GM21529 (cell line): ENCODE results near the gene MAN1C1.
A peak's percentile ranks its signal among the peaks of the same experiment; 100 is the strongest.
"Not testable (repeated sequence)": the region's sequence is repeated elsewhere in the genome, so short reads cannot be mapped to it uniquely, and the experiment has no call there.

ENCODE experiments used
- ATAC-seq: cut with Tn5 transposase; IDR thresholded peaks from one replicate; pipeline ENCODE4 v1.9.1; 2021; ENCODE audit not compliant: unreplicated experiment

Gene MAN1C1

DNA sequence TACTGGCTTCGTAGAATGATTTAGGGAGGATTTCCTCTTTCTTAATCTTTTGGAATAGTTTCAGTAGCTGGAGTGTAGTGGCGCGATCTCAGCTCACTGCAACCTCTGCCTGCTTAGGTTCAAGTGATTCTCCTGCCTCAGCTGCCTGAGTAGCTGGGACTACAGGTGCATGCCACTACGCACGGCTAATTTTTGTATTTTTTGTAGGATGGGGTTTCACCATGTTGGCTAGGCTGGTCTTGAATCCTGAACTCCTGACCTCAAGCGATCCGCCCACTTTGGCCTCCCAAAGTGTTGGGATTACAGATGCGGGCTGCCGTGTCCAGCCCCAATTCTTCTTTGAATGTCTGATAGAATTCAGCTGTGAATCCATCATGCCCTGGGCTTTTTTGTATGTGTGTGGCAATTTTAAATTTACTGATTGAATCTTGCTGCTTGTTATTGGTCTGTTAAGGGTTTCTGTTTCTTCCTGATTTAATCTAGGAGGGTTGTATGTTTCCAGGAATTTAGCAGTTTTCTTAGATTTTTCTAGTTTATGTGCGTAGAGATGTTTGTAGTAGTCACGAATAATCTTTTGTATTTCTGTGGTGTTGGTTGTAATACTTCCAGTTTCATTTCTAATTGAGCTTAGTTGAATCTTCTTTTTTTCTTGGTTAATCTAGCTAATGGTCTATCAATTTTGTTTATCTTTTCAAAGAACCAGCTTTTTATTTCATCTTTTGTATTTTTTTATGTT is 15.3 kb downstream of the MAN1C1 start:
- no peak for ATAC-seq

DNA sequence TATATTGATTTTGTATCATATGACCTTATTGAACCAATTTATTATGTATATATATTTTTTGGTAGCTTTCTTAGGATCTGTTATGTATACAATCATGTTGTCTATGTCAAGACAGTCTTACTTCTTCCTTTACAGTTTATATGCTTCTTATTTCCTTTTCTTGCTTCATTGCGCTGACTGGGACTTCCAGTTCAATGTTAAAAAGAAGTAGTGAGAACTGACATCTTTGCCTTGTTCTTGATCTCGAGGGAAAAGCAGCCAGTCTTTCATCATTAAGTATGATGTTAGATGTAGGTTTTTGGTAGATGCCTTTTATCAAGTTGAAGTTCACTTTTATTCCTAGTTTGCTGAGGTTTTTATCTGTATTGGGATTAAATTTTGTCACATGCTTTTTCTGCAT is 17.5 kb downstream of the MAN1C1 start:
- no peak for ATAC-seq

DNA sequence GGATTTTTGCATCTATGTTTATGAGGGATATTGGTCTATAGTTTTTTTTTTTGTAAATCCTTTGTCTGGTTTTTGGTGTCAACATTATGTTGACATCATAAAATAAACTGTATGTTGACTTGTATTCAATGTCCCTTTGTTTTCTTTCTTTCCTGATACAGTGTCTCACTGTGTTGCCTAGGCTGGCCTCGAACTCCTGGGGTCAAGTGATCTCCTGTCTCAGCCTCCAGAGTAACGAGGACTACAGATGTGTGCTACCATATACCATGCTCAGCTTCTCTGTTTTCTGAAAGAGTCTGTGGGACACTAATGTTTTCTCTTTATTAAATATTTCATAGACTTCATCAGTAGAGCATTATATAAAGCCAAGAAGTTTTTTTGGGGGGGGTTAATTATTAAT is 18.3 kb downstream of the MAN1C1 start:
- no peak for ATAC-seq

DNA sequence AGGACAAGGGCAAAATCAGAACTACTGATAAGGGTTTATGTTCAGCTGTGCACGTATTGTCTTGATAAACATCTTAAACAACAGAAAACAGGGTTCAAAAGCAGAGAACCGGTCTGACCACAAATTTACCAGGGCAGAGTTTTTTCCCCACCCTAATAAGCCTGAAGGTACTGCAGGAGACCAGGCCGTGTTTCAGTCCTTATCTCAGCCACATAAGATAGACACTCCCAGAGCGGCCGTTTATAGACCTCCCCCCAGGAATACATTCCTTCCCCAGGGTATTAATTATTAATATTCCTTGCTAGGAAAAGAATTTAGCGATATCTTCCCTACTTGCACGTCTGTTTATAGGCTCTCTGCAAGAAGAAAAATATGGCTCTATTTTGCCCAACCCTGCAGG is 19.6 kb downstream of the MAN1C1 start:
- not testable (repeated sequence) for ATAC-seq

DNA sequence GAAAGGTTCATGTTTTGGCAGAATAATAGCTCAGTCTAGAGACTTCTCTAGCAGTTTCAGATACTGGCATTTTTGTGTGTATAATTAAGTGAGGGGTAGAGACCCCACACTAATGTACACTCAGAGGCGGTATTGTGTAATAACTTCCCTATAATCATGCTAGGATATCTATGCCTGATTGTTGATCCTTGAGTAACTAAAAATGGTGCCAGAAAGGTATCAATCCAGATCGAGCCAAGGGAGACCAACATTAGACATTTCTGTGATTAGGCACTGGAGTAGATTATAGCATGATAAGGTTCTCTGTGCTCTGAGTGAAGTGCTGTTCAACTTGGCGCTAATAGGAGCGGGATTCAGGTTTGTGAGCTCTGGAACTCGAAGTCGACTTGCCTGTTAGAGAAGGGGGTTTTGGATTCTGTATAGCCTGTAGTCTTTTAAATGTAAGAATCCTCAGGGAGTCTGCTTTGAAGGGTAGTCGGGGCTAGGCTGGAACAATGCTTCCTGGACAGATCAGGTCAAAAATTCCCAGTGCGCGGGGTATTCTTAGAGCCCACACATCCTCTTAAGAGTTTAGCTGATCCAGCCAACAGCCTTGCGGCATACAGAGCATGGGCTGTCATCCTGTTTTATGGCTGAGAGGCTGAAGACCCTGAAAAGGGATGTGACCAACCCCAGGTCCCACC is 24.2 kb downstream of the MAN1C1 start:
- no peak for ATAC-seq

DNA sequence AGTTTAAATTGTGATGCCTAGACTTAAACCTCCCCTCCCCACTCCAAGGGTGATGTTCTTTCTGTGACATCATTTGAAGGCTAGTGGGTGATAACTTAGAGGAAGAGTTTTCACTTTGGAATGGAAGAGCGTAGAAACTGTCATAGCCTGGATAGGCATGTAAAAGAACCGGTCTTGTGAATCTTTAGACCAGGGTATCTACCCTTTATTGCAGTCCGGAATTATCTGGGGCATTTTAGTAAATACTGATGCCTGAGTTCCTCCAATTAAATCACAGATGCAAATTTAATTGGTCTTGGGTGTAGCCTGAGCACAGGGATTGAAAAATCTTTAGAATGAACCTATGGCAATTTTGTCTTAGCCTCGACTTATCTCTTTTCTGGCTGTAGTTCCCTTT is 24.7 kb downstream of the MAN1C1 start:
- ATAC-seq, result no peak

DNA sequence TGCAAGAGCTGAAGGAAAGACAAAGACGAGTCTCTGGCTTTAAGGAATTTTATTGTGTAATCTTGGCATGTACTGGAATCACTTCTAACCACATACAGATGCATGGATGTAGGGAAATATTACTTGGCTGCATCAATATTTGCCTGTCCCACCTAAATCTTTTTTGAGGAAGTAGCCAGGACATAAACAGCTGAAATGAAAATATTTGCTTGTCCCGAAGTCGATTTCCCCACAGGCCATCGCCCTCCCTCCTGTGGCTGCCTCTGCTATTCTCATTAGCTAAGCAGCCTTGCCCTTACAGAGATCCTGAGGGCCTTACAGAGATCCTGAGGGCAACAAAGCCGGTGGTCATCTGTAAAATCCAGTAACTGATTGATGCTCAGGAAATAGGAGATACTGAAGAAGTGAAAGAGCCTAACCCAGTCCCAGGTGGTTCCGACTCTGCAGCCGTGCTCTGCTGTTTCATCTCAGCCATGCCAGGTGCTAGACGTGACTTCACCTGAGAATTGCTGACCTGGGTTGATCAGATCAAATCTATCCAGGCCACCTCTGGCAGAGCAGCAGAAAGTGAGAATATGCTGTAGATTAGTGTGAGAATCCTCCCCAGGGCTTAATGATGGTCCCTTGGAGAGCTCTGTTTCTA is 25.5 kb downstream of the MAN1C1 start:
- ATAC-seq, result no peak

DNA sequence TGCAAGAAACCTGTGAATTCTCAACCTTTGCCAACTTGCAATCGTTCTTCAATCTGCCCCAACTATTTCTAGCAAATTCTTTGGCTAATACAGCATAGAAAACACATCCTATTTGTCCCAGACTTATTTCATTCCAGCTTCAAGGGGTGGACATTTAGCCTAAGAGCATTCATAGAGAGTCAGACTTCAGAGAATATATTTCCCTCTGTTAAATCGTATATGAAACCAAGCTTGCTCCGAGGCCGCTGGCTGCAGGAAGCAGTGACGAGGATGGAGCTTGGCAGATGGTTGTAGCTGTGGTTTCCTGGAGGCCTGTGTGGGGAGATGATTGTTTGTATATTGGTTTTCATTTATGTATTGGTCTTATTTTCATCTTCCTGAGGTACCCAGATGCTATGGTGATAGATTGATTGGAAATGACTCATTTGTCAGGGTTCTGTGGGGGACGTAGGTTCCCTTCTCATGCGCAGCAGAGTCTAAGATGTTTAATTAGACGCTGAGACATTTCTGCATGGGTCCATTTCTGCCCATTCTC is 26.1 kb downstream of the MAN1C1 start:
- ATAC-seq, result peak; percentile 52

DNA sequence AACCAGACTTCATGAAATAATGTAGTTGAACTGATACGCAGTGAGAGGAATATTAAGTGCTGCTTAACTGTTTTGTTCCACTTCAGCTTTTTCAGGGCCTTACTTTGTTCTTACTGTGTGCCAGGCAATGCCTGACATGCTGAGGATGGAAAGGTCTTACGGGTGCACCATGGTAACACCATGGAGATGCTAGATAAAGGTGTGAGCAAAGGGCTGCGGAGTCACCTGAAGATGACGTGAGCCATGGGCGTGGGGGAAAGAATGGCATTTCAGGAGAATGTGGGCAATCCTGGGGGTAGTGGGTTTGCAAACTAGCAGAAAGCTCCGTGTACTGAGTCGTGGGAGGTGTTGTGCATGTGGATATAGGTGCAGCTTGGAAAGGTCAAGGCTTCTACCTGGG is 27.3 kb downstream of the MAN1C1 start:
- ATAC-seq, result no peak

DNA sequence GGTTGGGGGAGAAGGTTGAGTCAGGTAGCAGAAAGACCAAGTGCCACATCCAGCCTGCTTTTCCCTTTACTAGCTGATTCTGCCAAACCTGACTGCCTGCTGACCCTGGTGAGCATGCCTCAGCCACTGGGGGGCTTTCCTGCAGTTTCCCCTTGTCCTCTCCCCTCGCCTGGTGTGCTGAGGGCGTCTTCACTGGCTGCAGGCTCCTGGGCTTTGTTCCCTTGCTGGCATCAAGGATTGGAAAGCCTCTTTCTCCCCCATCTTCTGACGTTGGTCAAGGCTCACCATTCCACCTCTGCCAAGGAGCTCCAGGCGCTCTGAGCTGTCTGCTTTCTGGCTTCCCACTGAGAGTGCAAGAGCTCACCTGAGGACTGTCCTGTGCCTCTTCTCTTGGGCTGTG is 28.4 kb downstream of the MAN1C1 start:
- no peak for ATAC-seq

DNA sequence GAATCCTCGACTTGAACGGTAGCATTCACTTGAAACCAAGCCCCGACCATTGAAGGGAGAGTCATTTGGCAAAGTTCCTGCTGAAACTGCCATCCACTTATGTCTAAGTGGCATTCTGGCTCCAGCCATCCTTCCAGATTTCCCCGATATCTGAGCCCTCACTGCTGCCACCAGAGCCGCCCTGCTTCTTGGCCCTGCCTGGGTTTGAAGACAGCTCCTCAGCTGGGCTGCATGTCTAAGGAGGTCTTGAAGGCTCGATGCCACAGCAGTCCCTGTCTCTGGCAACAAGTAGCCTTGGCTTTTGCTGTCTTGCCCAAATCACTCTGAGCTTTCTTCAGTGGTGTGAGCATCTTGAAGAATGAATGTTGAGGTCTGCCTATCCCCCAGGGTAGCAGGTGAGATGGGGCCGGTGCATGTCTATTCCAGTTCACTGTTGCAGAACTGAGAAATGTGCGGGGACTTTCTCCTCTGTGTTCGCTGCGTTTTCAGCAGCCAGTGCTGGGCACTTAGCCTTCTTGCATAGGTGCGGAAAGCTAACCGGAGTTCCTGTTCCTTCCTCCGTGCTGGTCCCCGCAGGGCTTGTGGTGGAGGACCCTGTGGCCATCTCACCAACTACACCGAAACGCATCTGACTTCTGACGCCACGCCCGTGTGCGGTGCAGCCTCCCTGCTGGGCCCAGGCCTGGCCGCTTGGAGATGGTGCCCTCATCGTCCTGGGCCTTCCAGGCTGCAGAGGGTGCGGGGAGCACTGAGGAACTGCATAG is 29.2 kb downstream of the MAN1C1 start:
- no peak for ATAC-seq

DNA sequence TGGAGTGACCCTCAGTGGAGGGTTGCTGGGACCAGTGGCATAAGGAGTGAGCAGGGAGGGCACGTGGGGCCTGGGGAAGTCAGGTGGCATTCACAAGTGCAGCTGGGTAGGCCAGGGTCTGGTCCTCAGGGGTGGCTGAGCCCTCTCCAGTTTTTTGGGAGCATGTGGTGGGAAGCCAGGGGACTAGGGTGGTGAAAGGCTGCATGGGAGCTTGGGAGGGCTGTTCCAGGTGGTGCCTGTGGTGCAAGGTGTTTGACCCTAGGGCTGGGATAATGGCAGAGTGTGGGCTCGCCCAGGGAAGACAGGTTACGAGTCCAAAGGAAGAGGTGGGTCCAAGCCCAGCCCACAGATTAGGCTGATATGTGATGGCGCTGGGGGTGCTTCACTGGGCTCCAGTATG is 30.5 kb downstream of the MAN1C1 start:
- ATAC-seq, result no peak

DNA sequence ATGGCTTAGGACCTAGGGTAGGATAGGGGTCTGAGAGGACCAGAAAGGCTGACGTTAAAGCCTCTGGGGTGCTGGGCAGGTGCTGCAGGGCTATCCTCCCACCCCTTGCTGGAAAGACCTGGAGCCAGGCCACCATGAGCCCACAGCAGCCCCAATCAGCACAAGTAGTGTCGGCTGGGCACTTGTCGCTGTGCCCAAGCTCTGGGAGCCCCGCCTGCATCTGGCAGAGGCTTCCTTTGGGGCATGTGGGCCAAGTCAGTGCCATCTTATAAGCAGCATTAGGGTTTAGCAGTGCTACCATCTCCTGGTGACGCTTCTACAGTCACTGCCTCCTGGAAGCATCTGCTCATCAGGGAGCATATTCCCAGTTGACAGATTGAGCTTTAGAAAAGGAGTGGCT is 31.3 kb downstream of the MAN1C1 start:
- ATAC-seq, result no peak

DNA sequence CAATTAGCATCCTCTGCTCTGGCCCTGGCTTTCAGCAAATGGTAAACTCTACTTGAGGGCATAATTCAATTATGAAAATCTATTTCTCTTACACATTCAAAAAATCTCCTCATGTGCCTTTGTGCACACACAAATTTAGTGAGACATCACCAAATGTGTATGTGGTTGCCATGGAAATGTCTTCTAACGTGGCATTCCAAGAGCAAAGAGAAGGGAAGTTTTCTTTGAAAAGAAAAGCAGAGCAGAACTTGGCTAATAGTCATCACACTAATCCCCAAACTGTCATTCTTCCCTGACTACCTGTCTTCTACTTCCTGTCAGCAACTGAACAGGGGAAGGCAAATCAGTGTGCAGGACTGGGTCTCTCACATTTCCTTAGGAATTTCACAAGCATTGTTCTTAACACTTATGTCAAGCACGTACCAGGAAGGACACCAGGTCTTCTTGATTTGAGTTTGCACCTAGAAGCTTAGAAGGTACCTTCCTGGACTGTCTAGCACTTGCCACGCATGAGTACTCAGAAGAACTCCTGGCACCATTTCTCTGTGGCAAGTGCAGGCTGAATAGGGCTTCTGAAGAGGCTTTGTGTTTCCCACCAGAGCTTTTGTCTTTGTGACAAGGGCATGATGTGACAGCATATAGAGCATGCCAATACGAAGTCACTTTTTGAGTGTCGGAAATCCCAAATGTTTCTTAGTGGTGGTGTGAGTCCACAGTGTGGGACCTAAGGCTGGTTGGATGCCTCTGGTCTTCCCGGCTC is 32.3 kb downstream of the MAN1C1 start:
- ATAC-seq, result no peak

DNA sequence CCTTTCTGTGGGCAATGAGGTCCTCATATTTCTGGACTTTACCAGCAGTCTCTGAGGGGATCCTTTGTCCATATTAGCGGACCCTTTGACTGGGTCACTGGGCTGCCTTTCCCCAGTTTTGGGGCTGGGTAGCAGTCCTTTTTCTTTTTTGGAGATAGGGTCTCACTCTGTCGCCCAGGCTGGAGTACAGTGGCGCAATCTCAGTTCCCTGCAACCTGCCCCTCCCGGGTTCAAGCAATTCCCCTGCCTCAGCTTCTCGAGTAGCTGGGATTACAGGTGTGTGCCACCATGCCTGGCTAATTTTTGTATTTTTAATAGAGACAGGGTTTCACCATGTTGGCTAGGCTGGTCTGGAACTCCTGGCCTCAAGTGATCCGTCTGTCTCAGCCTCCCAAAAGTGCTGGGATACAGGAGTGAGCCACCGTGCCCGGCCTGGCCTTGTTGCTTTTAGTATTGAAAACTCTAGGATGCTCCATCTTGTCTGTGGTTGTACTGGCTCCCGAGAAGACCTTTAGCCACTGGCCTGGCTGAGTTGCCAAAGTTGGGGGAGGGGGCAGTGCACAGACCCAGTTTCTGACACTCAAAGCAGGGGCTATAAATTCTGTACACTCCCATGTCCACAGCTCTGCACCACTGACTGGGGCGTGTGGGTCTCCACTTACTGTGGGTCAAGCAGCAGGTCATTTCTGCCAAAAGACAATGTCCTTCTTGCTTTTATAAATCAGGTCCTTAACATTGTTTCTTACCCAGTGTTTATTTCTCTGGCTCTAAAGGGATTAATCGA is 33.1 kb downstream of the MAN1C1 start:
- ATAC-seq, result no peak

DNA sequence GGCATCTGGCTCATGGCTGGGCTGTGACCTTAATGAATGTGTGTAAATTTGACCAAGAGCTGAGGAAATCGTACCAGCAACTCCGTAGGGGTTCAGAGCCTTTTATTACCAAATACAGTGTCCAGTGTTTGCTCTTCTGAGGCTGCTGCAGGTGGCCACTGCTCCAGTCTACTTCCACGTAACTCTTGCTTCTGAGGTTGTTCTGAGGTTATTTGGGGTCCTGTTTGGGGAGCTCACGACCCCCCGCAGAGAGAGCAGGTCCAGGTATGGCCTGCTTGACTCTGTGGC is 33.6 kb downstream of the MAN1C1 start:
- no peak for ATAC-seq

DNA sequence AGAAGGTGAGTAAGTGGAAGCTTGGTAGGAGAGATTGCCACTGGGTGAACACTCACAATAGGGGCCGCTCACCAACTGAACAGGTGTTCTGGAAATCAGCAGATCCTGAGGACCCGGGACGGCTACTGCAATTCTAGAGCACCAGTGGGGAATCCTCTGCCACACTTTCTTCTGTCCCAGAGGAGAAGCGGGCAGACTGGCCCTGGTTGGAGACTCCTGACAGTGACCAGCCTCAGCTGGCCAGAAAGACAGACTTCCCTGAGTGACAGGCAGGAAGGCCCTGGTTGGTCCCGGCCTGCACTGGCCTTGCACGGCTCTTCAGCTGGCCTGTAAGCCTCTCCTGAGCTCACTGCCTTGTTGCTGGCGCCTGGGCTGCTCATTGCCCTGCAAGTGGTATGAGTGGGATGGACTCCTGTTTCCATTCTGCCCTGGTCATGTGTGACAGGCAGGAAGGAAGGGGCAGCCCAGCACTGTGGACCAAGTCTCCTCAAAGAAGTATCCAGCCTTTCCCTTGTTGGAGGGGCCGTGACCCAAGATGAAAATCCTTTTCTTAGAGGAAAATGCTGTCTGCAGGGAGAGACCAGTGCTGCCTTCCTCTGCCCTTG is 34.5 kb downstream of the MAN1C1 start:
- ATAC-seq, result no peak

DNA sequence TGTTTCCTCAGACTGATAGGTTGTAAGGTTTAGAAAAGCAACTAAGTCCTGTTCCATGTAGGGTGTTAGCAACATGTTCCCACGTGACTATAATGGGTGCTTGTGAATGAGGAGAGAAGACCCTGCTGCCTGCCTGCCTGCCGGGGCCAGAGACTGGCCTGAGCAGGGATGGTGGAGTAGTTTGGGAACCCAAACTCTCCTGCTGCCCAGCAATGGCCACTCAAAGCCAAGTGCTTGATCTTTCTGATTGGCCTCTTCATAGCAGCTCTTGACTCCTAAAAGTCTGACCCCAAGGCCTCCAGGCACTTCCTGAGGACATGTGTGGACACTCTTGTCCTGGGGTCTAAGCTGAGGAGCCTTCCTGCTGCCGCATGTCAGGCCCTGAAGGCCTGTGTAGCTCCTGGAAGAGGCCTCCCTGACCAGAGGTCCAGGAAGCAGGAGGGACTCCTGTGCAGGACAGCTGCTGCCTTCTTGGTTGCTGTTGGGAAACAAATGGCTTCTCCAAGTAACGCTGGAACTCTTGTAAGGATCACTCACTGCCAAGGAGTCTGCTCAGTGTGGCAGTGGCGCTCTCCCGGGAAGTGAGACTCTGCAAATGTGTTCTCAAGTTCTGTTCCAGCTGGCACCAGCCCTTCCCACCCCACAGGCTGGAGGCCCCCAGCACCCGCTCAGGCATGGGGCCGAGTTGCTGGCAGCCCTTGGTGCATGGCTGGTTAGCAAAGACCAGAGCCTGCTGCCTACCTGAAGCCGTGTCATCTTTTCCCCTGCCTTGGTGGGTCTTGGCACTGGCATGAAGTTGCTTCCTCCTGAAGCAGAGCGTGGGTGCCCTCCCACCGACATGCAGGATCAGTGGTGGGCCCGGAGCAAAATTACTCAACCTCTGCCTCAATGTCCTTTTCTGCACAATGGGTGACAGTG is 35.5 kb downstream of the MAN1C1 start:
- no peak for ATAC-seq

DNA sequence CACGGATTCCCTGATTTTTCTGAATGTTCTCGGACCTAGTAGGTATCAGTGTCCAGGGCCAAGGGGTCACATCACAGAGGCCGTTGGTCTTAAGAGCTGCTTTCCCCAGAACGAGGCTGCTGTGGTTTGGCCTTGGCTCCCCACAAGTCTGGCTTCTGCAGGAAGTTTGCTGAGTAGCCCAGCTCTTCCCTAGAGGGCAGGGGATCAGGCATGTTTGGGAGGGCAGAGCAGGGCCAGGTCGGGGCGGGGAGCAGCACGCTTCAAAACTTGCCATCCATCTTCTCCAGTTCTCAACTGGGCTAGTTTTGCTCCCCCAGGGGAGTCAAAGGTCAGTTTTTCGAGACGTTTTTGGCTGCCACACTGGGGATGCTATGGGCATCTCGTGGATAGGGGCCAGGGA is 37.0 kb downstream of the MAN1C1 start:
- no peak for ATAC-seq
